Hepatic stellate cell (primary cell): ENCODE measurements around the gene ABHD2.
"Not testable (repeated sequence)": the region's sequence is repeated elsewhere in the genome, so short reads cannot be mapped to it uniquely, and the experiment has no call there.

Experiments used
- DNase-seq: peaks from one replicate; pipeline ENCODE4 v3.0.0; 2011; ENCODE audit warnings: low spot score

The ABHD2 gene

GRCh38 chr15:89075101-89075640 is 13.1 kb upstream of the ABHD2 start:
- DNase-seq: no peak

DNA sequence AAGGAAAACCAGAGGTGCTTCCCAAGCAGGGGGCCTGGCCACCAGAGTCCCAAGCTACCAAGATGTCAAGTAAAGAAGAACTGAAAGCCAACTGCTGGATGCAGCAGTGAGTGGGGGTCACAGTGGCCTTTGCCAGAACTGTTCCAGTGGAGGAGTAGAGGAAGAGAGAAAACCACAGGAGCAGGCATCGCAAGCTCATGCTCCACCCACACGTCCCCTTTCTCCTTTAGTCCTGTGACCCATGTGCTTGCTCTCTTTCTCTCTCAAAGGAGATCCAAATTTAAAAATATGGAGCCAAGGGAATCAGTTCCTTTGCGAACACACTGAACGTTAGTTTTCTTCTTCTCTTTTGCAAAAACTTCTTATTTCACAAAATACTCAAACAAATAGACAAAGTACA is 12.4 kb upstream of the ABHD2 start:
- DNase-seq: no peak

- no peak for DNase-seq
These were observed 10.5 kb upstream of the ABHD2 start for GRCh38 chr15:89077750-89078149.

DNA sequence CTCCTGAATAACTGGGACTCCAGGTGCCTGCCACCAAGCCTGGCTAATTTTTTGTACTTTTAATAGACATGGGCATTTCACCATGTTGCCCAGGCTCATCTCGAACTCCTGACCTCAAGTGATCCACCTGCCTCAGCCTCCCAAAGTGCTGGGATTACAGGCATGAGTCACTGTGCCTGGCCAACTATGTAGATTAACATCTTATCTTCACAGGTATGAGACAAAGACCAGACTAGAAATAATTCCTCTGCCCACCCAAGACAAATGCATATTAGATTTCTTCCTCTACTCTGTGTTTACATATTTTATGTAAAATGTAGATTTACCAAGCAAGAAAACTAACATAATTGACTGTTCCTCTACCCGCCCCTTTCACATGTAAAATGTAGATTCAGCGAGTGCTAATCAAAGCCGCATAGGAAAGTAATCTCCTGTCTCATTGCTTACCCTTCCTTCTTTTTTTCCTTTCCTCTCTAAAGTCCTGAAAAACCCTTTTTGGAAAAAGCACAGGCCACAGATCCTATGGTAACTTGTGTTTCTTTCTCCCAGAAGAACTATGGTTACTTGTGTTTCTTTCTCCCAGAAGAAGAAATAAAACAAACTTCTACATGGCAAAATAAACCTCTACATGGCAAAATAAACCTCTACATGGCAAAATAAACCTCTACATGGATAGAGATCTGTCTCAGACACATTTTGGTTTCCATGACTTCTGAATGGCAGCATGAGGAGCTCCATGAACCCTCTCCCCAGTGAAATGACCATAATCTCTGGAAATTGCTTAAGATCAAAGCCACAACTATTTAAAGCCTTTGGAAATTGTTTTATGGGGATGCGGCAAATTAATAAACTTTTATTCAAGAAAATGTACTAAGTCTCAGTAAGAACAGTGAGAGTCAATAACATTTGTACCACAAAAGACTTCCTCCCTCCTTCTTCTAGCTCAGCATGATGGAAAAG is 9.1 kb upstream of the ABHD2 start:
- no peak for DNase-seq

GRCh38 chr15:89081878-89082277 is 6.4 kb upstream of the ABHD2 start:
- no peak for DNase-seq

DNA sequence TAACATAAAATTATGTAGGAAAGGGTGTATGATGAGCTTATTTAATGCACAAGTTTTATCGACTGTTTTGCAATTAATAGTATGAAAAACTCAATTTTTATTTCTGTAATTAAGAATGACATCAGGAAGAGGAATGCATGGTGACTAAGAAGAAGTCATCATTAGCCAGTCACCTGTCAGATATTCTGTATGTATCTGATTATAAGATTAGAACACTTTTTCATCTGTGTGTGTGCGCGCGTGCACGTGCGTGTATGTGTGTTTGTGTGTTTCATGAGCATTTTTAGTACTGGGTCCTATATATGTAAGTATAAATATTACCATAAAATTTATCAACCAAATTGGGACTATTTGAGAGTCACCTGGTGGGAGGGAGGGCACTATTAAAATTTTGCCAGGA is 5.0 kb upstream of the ABHD2 start:
- DNase-seq: no peak

DNA sequence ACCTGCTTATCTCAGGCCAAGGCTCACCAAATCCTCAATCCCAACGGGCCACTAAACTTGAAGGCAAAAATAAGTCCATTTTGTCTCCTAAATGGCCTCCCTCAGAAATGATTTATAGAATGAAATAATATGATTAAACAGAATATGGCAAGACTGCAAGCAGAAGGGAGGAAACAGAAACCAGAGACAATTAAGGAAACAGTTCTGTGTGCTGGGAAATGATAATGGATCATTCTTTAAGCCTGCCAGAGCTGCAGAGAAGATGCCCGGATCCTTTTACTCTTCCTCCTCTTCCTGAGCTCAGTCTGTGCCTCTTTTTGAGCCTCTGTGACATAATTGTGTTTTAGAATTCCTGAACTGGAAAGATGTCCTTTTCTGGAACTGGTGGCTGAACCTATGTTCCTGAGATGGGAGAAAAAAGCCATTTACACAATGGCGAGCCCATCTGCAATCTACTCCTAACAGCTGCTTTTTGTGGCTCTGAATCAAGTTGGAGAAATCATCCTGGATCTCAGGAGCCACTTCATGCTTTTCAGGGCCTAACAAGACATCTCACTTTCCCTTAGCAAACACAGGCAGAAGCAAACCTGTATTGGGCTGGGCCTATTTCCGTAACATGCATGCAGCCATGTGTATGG is 2.8 kb upstream of the ABHD2 start:
- no peak for DNase-seq

GRCh38 chr15:89085933-89086332 is 2.3 kb upstream of the ABHD2 start:
- DNase-seq: not testable (repeated sequence)

GRCh38 chr15:89086390-89086789 is 1.9 kb upstream of the ABHD2 start:
- DNase-seq: not testable (repeated sequence)

DNA sequence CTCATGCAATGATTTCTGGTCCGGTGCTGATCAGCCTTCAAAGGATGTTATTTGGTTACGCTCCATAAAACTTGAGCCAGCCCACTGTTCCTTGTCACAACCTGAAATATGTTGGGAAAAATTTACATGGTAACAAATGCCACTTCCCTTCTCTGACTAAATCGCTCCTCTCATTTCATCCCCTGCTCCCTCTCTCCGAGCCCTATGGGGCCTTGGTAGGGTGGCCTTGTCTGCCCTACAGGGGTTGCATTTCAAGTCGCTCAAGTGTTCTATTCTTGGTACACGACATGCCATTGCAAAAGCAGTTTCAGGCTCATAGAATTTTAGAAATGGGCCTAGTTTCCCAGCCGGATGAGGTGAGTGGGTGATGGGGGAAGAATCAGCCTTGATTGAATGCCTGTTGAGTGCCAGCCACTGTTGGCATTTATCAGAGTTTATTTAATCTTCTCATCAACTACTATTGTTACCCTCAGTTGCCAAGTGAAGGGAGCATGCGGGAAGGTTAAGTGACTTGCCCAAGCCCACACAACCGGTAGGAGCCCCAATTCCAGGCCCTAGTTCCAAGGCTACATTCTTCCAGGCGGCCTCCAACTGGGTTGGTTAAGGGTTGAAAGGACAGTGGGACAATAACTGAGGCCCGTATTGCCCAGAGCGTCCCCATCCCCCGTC is 961 bp upstream of the ABHD2 start:
- DNase-seq: no peak

GRCh38 chr15:89088605-89089315 is 504 bp downstream of the ABHD2 start:
- DNase-seq: no peak

GRCh38 chr15:89089316-89090230 is 1.3 kb downstream of the ABHD2 start:
- DNase-seq: no peak

- DNase-seq: peak; percentile 54
These were observed 2.8 kb downstream of the ABHD2 start for GRCh38 chr15:89090791-89091626.

DNA sequence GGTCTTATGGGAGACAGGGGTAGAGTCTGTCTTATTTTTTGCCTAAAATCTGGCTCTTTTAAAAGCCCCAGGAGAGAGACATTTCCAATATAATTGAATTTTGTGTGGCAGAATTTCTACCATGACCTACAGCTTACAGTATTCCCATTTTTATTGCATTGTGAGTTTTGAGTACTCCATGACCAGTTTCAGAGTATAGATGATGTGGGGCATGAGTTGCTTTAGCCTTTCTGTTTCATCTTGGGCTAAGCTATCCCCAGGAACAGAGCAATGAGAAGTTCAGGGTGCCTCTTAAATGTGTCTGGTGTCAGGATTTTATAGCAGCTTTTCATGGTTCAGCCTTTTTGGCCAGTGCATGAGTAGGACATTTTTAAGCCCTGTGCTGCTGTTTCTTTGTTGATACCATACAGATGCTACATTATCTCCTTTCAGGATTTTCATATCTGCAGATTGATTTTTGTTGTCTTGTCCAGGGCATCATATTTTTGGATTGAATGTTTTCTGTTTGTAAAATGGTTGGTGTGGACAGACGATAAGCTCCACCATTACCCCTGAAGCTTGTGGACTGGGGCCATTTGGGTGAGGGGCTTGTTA is 3.5 kb downstream of the ABHD2 start:
- DNase-seq: no peak

DNA sequence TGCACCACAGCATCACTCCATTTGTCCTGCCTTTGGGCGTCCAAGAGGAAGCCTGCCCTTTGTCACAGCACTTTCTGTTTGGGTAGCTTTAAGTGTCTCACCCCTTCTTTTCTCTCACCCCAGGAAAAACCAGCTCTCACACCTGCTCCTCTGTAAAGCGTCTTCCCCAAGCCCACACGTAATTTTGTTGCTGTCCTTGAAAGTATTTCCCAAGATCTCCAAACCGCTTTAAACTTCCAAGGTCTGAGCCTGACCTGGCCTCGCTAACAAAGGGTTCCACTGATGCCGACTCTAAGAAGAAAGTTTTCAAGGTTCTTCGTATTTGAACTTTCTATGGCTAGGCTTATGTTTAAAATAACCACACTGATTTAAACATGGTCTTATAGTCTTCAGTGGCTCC is 5.3 kb downstream of the ABHD2 start:
- DNase-seq: no peak

GRCh38 chr15:89095073-89095472 is 6.8 kb downstream of the ABHD2 start:
- DNase-seq: no peak

DNA sequence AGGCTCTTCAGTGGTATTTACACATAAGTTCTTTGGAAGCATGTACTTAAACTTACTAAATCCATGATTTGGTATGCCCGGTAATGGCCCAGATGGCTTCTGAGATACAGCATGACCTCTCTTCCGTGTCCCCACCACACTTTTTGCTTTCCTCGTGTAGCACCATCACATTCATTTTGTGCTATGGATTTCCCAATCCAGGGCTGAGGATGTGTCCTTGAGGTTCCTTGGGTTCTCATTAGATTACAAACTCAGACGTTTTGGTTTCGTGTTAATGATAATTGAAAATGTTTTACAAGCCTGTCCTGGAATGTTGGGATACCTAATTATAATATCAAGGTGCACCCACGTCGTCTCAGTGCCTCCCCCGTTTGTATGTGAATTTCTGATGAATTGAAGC is 7.3 kb downstream of the ABHD2 start:
- DNase-seq: no peak

DNA sequence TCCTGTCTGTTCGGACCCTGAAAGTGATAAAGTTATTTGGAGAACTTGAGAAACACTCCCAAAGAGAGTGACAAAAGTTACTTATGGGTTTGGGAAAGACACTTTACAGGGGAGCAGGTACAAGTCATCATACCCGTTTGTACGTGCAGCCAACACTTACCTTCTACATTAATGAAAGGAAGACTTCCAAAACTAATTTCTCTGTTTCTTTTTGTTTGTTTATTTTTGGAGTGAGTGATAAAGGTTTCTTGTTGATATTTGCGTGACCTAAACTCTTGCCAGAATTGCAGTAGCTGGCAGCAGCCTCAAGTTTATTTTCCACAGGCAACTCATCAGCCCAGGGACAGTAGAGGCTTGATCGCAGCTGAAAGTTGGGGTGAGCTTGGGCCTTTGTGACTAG is 8.4 kb downstream of the ABHD2 start:
- no peak for DNase-seq

- DNase-seq: no peak
These were observed 9.1 kb downstream of the ABHD2 start for GRCh38 chr15:89097313-89097712.

- no peak for DNase-seq
These were observed 10.0 kb downstream of the ABHD2 start for GRCh38 chr15:89098281-89098680.
